NCI-H1092 treated with DMSO at 0.1 percent for 48 hours (cell line): ENCODE measurements around the gene KIR2DL1.
"Not testable (repeated sequence)": the region's sequence is repeated elsewhere in the genome, so short reads cannot be mapped to it uniquely, and the experiment has no call there.

Experiments used
- DNase-seq: peaks from one replicate; lab custom pipeline; 2025; lab: John Stamatoyannopoulos, UW

The KIR2DL1 gene

GRCh38 chr19:54769646-54770045, at the start of gene KIR2DL1:
TSS of gene KIR2DL1 (plus strand) at chr19:54769793. CDS start at chr19:54769851, 58 bp downstream.
- not testable (repeated sequence) for DNase-seq

- DNase-seq, result no peak
Observed at GRCh38 chr19:54724142-54724541, 45.5 kb upstream of the KIR2DL1 start, which contains the start of gene KIR3DL3. TSS of gene KIR3DL3 (plus strand) at chr19:54724442. CDS start at chr19:54724497, 55 bp downstream.

- no peak for DNase-seq
Observed at GRCh38 chr19:54724644-54725043, 44.9 kb upstream of the KIR2DL1 start.

- DNase-seq, result no peak
Observed at GRCh38 chr19:54725321-54725720, 44.3 kb upstream of the KIR2DL1 start.

- DNase-seq, result no peak
Observed at GRCh38 chr19:54727562-54727961, 42.0 kb upstream of the KIR2DL1 start.

GRCh38 chr19:54728167-54728566, 41.4 kb upstream of the KIR2DL1 start:
- no peak for DNase-seq

GRCh38 chr19:54729416-54730188, 40.0 kb upstream of the KIR2DL1 start:
- no peak for DNase-seq

- no peak for DNase-seq
Observed at GRCh38 chr19:54731191-54731590, 38.4 kb upstream of the KIR2DL1 start.

GRCh38 chr19:54738306-54738705, 31.3 kb upstream of the KIR2DL1 start, which contains the start of gene KIR2DL3:
TSS of gene KIR2DL3 (plus strand) at chr19:54738513. CDS start at chr19:54738546, 33 bp downstream.
- not testable (repeated sequence) for DNase-seq

- DNase-seq, result no peak
Observed at GRCh38 chr19:54738715-54739114, 30.9 kb upstream of the KIR2DL1 start.

GRCh38 chr19:54739587-54740497, 29.8 kb upstream of the KIR2DL1 start:
- DNase-seq, result no peak

GRCh38 chr19:54741950-54742349, 27.6 kb upstream of the KIR2DL1 start:
- not testable (repeated sequence) for DNase-seq

GRCh38 chr19:54744080-54744479, 25.5 kb upstream of the KIR2DL1 start:
- not testable (repeated sequence) for DNase-seq

- DNase-seq, result not testable (repeated sequence)
Observed at GRCh38 chr19:54747614-54748322, 21.8 kb upstream of the KIR2DL1 start.

- not testable (repeated sequence) for DNase-seq
Observed at GRCh38 chr19:54750276-54750675, 19.3 kb upstream of the KIR2DL1 start.

- not testable (repeated sequence) for DNase-seq
Observed at GRCh38 chr19:54756204-54757110, 13.1 kb upstream of the KIR2DL1 start.

- not testable (repeated sequence) for DNase-seq
Observed at GRCh38 chr19:54758577-54758976, 11.0 kb upstream of the KIR2DL1 start.

- DNase-seq, result not testable (repeated sequence)
Observed at GRCh38 chr19:54764219-54764618, 5.4 kb upstream of the KIR2DL1 start.

- not testable (repeated sequence) for DNase-seq
Observed at GRCh38 chr19:54766464-54766863, 3.1 kb upstream of the KIR2DL1 start.

GRCh38 chr19:54770511-54770910, 918 bp downstream of the KIR2DL1 start:
- DNase-seq, result not testable (repeated sequence)
